Prostate gland (tissue), 2 donors: ENCODE measurements around the gene AQP4.

Source experiments
- POLR2AphosphoS5 ChIP-seq: sonication (generic); formaldehyde crosslinking; IDR thresholded peaks from one replicate; pipeline ENCODE4 v1.6.1; 2017; ENCODE audit warnings: antibody characterized with exemption
- TF ChIP-seq, protein P1 (sequence below), 4 experiments: fragments of 200-600 bp in 2 of 4; fragments of 450-650 bp in 2 of 4; sonication (generic) in 2 of 4; IDR thresholded peaks; 1 replicate in 3 of 4; 2 replicates in 1 of 4; pipeline ENCODE4 v1.5.1; 2016 to 2019; ENCODE audit warnings: antibody characterized with exemption in 4 of 4, mild to moderate bottlenecking in 2 of 4, moderate library complexity in 2 of 4

DNA sequence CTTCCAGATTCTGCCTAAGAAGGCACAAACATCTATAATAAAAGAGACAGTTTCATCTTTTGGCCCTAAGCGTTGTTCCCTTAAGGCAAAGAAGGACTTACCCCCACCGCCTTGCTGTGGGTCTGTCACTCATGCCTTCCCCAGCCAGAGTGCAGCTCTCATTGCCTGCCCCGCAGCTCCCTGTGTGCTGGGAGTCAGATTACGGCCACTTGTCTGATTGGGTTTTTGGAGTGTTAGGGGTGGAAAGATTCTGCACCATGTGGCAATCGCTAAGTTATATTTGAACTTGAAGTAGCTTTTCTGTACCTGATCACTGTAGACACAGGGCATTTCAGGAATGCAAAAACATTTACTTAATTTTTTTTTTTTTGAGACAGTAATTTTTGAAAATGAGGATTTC lies at the start of gene AQP4:
- TF ChIP-seq, protein P1, sequence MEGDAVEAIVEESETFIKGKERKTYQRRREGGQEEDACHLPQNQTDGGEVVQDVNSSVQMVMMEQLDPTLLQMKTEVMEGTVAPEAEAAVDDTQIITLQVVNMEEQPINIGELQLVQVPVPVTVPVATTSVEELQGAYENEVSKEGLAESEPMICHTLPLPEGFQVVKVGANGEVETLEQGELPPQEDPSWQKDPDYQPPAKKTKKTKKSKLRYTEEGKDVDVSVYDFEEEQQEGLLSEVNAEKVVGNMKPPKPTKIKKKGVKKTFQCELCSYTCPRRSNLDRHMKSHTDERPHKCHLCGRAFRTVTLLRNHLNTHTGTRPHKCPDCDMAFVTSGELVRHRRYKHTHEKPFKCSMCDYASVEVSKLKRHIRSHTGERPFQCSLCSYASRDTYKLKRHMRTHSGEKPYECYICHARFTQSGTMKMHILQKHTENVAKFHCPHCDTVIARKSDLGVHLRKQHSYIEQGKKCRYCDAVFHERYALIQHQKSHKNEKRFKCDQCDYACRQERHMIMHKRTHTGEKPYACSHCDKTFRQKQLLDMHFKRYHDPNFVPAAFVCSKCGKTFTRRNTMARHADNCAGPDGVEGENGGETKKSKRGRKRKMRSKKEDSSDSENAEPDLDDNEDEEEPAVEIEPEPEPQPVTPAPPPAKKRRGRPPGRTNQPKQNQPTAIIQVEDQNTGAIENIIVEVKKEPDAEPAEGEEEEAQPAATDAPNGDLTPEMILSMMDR (IDR thresholded peaks at IDR 0.05) = no peak
- no peak for TF ChIP-seq POLR2AphosphoS5
